Neutrophil (primary cell): ENCODE data around the gene UGT1A4.

Experiments
- H3K27ac ChIP-seq: fragments of 200-600 bp; sonication (generic); 2 replicates; pipeline ENCODE4 v1.5.1; 2016; ENCODE audit warnings: mild to moderate bottlenecking, moderate library complexity
- H3K27me3 ChIP-seq: fragments of 200-600 bp; sonication (generic); 2 replicates; pipeline ENCODE4 v1.6.0; 2016; ENCODE audit warnings: mild to moderate bottlenecking
- H3K36me3 ChIP-seq: fragments of 200-600 bp; sonication (generic); 2 replicates; pipeline ENCODE4 v1.5.1; 2017
- H3K4me1 ChIP-seq, 2 experiments: fragments of 200-600 bp in 1 of 2; sonication (generic) in 1 of 2; 1 replicate in 1 of 2; 2 replicates in 1 of 2; pipeline versions ENCODE4 v1.5.1 to v1.6.1; 2013 to 2016; ENCODE audit warnings: low read depth in 1 of 2, low read length in 1 of 2, mild to moderate bottlenecking in 1 of 2, moderate library complexity in 1 of 2; ENCODE audit not compliant: control insufficient read depth in 1 of 2, insufficient read depth in 1 of 2
- H3K4me3 ChIP-seq, 2 experiments: fragments of 200-600 bp in 1 of 2; sonication (generic) in 1 of 2; 1 replicate in 1 of 2; 2 replicates in 1 of 2; pipeline ENCODE4 v1.5.1; 2013 to 2016; ENCODE audit warnings: low read depth in 1 of 2, low read length in 1 of 2, mild to moderate bottlenecking in 1 of 2, moderate library complexity in 1 of 2
- H3K9me3 ChIP-seq: fragments of 200-600 bp; sonication (generic); 2 replicates; pipeline ENCODE4 v1.5.1; 2016
- TF ChIP-seq, protein P1 (sequence below): fragments of 200-600 bp; sonication (generic); IDR thresholded peaks from 2 replicates; pipeline ENCODE4 v1.5.1; 2016; ENCODE audit warnings: antibody characterized with exemption

UGT1A4 gene

DNA sequence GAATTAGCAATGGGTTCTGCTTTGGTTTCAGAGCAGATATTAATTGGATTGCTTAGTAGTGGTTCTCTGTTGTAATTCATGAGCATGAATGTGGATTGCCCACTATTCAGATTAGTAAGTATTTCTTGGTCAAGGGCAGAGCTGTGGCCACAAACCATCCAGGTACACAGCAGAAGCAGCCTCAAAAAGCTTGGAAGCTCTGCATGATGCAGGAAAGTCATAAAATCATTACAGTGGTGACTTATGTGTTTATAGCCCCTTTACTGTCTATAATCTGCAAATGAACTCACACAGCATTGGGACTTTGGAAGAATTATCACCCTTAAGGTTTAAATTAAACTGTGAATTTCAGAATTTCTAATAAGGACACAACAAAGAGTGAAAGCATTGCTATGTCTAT is 39.6 kb downstream of the UGT1A4 start:
- H3K27ac ChIP-seq, result no peak overlapping the region
- no peaks in the 10 kb centered on the region for H3K36me3 ChIP-seq
- no peaks in the 10 kb centered on the region for H3K9me3 ChIP-seq
- H3K4me3 ChIP-seq, result no peak overlapping the region
- TF ChIP-seq, protein P1, sequence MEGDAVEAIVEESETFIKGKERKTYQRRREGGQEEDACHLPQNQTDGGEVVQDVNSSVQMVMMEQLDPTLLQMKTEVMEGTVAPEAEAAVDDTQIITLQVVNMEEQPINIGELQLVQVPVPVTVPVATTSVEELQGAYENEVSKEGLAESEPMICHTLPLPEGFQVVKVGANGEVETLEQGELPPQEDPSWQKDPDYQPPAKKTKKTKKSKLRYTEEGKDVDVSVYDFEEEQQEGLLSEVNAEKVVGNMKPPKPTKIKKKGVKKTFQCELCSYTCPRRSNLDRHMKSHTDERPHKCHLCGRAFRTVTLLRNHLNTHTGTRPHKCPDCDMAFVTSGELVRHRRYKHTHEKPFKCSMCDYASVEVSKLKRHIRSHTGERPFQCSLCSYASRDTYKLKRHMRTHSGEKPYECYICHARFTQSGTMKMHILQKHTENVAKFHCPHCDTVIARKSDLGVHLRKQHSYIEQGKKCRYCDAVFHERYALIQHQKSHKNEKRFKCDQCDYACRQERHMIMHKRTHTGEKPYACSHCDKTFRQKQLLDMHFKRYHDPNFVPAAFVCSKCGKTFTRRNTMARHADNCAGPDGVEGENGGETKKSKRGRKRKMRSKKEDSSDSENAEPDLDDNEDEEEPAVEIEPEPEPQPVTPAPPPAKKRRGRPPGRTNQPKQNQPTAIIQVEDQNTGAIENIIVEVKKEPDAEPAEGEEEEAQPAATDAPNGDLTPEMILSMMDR, result no peak
- H3K4me1 ChIP-seq, result no peaks in the 10 kb centered on the region
- H3K27me3 ChIP-seq, result no peaks in the 10 kb centered on the region

DNA sequence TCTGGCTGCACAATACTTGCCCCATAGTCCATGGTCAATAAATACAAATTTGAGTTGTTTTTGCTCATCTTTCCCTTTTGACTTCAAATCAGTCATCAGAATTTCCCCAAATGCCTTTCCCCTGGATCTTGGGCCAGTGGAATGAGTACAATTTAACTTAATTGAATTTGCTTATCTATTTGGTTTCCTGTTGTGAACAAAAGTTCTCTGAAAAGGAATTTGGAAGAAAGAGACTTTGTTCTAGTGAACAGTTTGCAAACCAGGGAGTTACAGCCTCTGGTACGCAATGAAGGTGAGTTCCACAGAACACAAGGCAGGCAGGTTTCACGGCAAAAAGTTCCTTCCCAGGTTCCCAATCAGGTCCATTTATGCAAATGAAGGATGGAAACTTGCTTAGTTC is 40.3 kb downstream of the UGT1A4 start:
- H3K4me1 ChIP-seq, result no peaks in the 10 kb centered on the region
- no peak overlapping the region for H3K4me3 ChIP-seq
- no peak overlapping the region for H3K27ac ChIP-seq
- no peaks in the 10 kb centered on the region for H3K9me3 ChIP-seq
- no peaks in the 10 kb centered on the region for H3K36me3 ChIP-seq
- TF ChIP-seq, protein P1, result no peak
- peaks cover 7% of the 10 kb centered on the region for H3K27me3 ChIP-seq

DNA sequence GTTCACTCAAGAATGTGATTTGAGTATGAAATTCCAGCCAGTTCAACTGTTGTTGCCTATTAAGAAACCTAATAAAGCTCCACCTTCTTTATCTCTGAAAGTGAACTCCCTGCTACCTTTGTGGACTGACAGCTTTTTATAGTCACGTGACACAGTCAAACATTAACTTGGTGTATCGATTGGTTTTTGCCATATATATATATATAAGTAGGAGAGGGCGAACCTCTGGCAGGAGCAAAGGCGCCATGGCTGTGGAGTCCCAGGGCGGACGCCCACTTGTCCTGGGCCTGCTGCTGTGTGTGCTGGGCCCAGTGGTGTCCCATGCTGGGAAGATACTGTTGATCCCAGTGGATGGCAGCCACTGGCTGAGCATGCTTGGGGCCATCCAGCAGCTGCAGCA is 41.5 kb downstream of the UGT1A4 start, which contains the start of gene UGT1A1:
TSS of gene UGT1A1 (plus strand) at position 228 of the 400 bp plus-strand sequence. CDS start at position 246, 18 bp downstream.
- Histone ChIP-seq H3K27me3 (peaks cover 13% of the 10 kb centered on the region), H3K4me1 (no peaks in the 10 kb centered on the region), H3K36me3 (no peaks in the 10 kb centered on the region), H3K9me3 (no peaks in the 10 kb centered on the region), H3K4me3 (no peak within 1 kb of the TSS), H3K27ac (no peak within 1 kb of the TSS)
- TF ChIP-seq, protein P1, result no peak

DNA sequence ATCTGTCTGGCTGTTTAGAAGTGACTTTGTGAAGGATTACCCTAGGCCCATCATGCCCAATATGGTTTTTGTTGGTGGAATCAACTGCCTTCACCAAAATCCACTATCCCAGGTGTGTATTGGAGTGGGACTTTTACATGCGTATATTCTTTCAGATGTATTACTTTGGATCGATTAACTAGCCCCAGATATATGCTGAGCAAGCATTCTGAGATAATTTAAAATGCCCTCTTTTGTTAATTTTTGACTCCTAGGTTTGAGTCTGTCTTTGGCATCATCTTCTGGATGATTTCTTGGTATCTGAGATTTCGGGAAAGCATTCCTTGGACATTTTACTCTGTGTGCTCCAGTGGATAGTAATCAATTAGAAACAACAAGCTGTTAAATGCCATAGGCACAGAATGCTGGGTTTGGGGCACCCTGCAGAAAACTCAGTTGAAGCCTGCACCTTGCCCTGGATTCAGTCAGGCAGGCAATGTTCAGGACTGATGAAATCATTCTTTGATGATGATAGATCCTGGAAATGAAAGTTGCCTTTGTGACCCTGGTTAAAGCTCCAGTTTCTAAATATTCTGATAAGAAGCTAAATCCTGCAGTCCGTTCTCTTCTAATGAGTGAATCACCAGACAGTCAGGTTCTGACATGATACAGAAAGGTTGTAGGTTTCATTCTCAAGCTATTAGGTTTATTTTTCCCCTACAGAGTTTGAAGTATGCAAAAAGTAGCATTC is 42.7 kb downstream of the UGT1A4 start:
- H3K9me3 ChIP-seq, result no peaks in the 10 kb centered on the region
- TF ChIP-seq, protein P1, result no peak
- no peak overlapping the region for H3K27ac ChIP-seq
- no peaks in the 10 kb centered on the region for H3K4me1 ChIP-seq
- no peak overlapping the region for H3K4me3 ChIP-seq
- no peaks in the 10 kb centered on the region for H3K36me3 ChIP-seq
- H3K27me3 ChIP-seq, result peaks cover 13% of the 10 kb centered on the region

DNA sequence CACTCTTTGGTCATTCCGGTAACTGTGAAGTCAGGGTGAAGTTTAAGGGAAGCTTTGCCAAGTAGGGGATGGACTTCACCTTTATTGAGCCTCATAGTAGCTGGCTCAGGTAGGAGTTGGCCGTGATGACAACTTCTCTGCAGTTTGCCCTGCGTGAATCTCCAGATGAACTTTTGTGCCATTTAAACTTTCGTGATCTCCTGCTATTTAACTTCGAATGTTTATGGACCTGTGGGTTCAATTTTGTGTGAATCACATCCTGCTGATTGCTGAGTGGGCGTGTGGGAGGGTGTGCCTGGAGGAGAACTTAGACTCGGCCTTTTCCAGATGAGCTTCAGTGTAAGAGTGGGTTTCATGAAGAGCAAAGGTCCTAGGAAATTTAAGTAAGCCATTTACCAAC is 45.7 kb downstream of the UGT1A4 start:
- no peaks in the 10 kb centered on the region for H3K4me1 ChIP-seq
- TF ChIP-seq, protein P1, result no peak
- no peak overlapping the region for H3K27ac ChIP-seq
- peaks cover 13% of the 10 kb centered on the region for H3K27me3 ChIP-seq
- no peak overlapping the region for H3K4me3 ChIP-seq
- H3K36me3 ChIP-seq, result no peaks in the 10 kb centered on the region
- no peaks in the 10 kb centered on the region for H3K9me3 ChIP-seq
